Activated CD4-positive, alpha-beta T cell treated with anti-CD3 and anti-CD28 coated beads, Interleukin-2, amount 50 U/mL, for 4 hours (primary cell): Measurements from ENCODE around the gene POLE4.

Experiments used
- DNase-seq, 2 experiments: peaks; one replicate each; pipeline ENCODE4 v3.0.0-alpha.2; 2020

Gene POLE4

GRCh38 chr2:75003276-75003675 lies 44.8 kb downstream of the POLE4 start:
- no peak for DNase-seq

- DNase-seq, result no peak
Measured at GRCh38 chr2:75003773-75004172, 45.3 kb downstream of the POLE4 start.

GRCh38 chr2:75006041-75006440 lies 47.6 kb downstream of the POLE4 start:
- no peak for DNase-seq

GRCh38 chr2:75007061-75007460 lies 48.6 kb downstream of the POLE4 start:
- DNase-seq, result no peak

GRCh38 chr2:75007819-75008218 lies 49.4 kb downstream of the POLE4 start:
- DNase-seq, result no peak

GRCh38 chr2:75010571-75010970 lies 52.1 kb downstream of the POLE4 start:
- DNase-seq, result no peak

- DNase-seq, result no peak
Measured at GRCh38 chr2:75012080-75012479, 53.6 kb downstream of the POLE4 start.

GRCh38 chr2:75018162-75018561 lies 59.7 kb downstream of the POLE4 start:
- no peak for DNase-seq
